KG1 (cell line): Measurements from ENCODE around the gene MFSD6.
"Not testable (repeated sequence)": the region's sequence is repeated elsewhere in the genome, so short reads cannot be mapped to it uniquely, and the experiment has no call there.

ENCODE experiments used
- DNase-seq: peaks from one replicate; lab custom pipeline; 2025; lab: John Stamatoyannopoulos, UW

MFSD6 gene

DNA sequence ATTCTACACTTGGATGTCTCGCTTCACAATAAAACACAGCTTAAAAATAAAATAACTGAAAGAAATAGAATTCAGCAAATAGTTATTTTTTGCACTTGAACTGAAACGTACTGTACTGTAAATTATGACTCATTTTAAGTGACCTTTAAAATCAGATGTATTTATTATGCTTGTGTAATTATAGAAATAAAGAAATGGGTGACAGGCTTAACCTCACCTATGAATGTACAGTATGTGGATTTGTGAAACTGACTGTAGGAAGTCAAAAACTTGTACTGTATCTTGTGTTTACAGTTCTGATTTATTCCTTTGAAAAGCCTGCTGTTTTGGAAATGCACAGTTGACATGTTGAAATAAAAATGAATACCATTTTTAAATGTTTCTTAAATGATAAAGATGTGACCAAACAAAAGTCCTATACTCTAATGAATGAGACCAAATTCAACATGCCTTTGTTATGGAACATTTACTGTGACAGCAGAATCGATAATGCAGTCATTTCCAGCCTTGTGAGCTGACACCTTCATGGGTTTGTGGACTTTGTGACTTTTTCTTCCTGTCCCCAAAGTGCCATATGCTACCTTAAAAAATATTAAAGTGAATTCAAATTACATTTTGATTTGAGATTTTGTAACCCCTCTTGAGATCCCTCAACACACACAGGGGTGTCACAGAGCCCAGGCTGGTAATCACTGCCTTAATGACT is 93.7 kb downstream of the MFSD6 start:
- DNase-seq = no peak

- DNase-seq = no peak
Measured at GRCh38 chr2:190503088-190503487, 94.9 kb downstream of the MFSD6 start.

GRCh38 chr2:190504912-190505311 is 96.8 kb downstream of the MFSD6 start:
- DNase-seq = no peak

DNA sequence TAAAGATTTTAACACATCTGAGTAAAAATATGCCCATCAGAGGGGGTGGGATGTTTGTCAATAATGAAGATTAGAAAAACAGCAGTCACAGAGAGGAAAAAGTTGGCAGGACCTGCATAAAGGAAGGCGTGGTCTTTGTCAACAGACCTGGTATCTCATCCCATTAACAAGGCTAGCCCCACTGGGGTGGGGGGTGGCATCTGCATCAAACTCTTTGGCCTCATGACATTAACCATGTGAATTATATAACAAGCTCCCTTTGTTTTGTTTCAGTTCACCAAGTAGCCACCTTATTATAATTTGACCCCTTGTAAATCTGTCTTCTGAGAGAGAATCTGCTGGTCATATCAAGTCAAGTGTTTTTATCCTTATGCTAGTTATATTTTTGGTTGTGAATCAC is 97.5 kb downstream of the MFSD6 start:
- DNase-seq = no peak

- no peak for DNase-seq
Measured at GRCh38 chr2:190506666-190507065, 98.5 kb downstream of the MFSD6 start.

DNA sequence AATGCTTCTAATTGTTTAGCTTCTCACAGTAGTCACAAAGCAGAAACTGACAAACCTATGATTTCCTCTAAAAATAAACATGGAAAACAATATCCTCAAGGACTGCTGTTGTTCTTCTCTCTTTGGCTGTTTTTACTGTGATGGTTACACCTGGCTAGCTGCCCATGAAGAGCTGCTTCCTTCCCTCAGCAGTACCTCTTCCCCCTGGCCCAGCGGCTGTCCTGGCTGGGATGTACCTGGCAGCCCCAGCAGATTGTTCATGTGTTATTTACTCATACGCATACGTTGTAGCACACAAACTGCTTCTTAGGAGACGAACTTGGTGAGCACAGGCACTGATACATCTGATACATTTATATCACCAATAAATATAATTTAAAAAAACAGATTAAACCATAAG is 99.0 kb downstream of the MFSD6 start:
- DNase-seq = no peak

DNA sequence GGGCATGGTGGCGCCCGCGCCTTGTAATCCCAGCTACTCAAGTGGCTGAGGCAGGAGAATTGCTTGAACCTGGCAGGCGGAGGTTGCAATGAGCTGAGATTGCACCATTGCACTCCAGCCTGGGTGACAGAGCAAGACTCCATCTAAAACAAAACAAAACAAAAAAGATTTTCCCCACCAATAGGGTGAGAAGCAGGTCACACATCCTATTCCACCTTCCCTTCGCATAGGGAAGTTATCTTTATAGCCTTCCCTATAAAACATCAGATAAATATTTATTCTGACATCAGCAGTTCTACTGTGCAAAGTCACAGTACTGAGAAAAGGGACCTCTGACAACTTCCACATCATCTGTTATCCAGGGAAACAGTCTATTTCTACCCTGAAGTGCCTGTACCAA is 101.7 kb downstream of the MFSD6 start:
- not testable (repeated sequence) for DNase-seq

- DNase-seq = no peak
Measured at GRCh38 chr2:190511104-190511503, 102.9 kb downstream of the MFSD6 start.

GRCh38 chr2:190512539-190513095 is 104.5 kb downstream of the MFSD6 start:
- DNase-seq = no peak

- no peak for DNase-seq
Measured at GRCh38 chr2:190513877-190514276, 105.7 kb downstream of the MFSD6 start.

DNA sequence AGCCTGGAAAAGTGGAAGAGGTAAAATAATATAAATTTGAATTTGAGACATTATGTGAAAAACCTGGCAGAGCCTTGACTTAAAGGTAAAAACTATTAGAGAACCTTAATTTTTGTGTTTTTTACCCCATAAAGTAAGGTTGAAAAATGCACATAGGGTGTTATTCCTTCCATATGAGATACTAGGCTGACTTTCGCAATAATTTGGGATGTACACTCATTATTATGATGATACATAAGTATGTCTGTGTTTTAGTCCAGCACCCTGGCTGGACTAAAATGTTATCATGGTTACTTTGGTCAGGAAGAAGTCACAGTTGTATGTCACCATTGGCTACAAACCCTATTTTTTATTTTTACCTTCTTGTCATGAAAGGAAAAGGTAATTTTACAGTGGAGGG is 106.5 kb downstream of the MFSD6 start:
- no peak for DNase-seq

- DNase-seq = no peak
Measured at GRCh38 chr2:190515687-190516086, 107.5 kb downstream of the MFSD6 start.

DNA sequence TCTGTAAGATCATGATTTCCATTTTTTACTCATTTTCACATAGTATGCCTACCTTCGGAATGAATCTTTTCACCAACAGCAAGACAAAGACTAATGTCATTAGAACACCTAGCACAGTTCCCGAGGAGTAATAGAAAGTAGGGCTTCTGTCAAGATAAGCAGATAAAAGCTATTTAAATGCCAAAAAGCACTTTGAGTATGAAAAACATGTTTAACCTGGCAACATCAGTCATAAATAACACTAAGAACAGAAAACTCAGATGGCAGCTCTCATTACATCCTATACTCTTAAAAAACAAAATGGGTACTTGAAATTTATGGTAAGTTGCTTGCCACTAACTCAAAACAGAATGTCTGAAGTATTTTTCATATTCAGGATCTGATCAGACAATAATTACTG is 109.3 kb downstream of the MFSD6 start:
- no peak for DNase-seq

DNA sequence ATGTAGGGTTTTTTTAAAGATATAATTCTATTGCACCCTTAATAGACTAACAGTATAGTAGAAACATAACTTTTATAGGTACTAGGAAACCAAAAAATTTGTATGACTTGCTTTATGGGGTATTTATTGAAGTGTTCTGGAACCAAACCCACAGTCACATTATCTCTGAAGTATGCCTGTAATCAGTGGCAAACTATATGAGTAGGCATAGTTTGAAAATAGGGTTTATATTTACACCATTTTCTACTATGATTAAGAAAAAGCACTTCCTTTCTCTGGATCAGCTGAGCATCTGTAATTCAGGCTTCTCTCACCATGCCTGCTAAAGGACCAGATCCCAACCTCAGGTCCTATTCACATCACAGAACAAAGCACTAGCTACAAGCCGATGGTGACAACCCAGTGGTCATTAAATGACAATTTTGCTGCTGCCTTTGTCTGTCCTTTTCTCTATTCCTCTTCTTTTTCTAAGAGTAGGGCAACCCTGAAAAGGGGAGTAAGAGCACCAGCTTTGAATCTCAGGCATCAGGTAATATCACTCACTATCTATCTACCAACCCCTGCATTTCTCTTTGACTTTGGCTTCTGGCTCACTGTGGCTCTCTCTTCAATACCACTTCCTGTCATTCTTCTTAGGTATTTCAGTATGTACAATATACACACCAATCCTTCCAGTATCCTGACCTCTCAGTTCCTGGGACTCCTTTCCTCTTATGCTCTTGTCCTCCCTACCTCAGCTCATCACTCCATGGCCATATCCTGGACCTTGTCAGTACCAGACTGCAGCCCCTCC is 112.0 kb downstream of the MFSD6 start:
- no peak for DNase-seq

DNA sequence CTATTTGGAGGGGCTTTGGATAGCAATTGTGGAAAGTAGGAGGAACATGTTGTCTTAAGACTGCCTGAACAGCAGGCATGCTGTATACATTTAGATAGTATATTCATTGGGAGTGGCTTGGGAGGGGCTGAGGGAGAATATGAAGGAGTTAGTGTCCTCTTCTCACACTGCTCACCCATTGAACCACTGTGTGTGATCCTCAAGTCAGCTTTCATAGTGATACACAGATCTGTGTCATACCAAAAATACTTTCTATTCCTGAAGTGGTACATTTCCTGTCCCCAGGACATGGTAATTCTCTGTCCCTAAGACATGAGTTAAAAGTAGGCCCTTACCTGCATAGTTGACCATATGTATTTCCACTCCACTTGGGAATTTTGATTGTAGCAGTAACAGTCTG is 116.8 kb downstream of the MFSD6 start:
- no peak for DNase-seq

GRCh38 chr2:190526105-190526750 is 118.1 kb downstream of the MFSD6 start:
- DNase-seq = no peak

- DNase-seq = no peak
Measured at GRCh38 chr2:190527214-190527613, 119.1 kb downstream of the MFSD6 start.

DNA sequence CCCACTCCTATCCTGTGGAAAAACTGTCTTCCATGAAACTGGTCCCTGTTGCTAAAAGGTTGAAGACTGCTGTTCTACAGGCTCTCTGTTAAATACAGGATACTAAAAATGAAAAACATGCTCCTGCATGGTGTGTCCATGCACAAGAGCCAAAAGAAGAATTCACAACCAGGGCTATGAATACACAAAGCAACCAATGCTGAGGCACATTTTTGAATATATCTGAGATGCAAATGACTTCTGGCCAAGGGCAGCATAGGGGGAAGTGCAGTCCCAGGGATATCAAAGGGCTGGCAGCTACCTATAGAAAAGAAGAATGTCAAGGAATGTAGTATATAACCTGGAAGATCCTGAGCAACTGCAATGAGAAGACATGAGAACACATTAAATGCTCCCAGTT is 119.8 kb downstream of the MFSD6 start:
- no peak for DNase-seq

- DNase-seq = no peak
Measured at GRCh38 chr2:190528521-190529001, 120.4 kb downstream of the MFSD6 start.

GRCh38 chr2:190529486-190530247 is 121.5 kb downstream of the MFSD6 start:
- no peak for DNase-seq

DNA sequence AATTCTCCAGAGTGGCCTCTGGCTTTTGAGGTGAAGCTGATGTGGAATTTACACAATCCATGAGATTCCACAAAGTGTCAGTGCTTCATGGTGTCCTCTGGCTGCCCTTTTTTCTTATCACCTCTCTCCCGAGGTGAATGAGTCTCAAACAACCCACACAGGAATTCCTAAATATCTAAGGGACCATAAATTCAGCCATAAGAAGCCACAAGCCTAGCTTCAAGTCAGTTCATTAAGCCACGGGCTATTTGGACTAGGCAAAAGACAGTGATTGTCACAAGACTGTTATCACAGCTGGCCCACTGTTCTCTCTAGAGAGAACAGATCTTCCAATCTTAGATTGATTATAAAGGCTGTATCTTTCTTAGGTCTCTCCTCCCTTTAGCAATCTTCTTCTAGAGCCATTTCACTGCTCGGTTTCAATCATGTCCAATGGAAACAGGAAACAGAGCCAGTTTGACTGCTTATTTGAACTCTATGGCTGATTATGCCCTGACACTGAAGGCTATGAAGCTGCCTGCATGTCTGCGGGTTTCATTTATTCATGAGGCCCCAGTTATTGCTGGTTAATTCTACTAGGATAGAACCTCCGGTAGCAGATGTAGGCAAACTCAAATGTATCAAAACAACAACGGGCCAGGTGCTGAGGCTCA is 122.2 kb downstream of the MFSD6 start:
- DNase-seq = no peak
